Neutrophil (primary cell): ENCODE results near the gene PTPRC.
A peak's percentile ranks its signal among the peaks of the same experiment; 100 is the strongest.

ENCODE experiments used
- H3K27ac ChIP-seq: fragments of 200-600 bp; sonication (generic); 2 replicates; pipeline ENCODE4 v1.5.1; 2016; ENCODE audit warnings: mild to moderate bottlenecking, moderate library complexity
- H3K27me3 ChIP-seq: fragments of 200-600 bp; sonication (generic); 2 replicates; pipeline ENCODE4 v1.6.0; 2016; ENCODE audit warnings: mild to moderate bottlenecking
- H3K36me3 ChIP-seq: fragments of 200-600 bp; sonication (generic); 2 replicates; pipeline ENCODE4 v1.5.1; 2017
- H3K4me1 ChIP-seq, 2 experiments: fragments of 200-600 bp in 1 of 2; sonication (generic) in 1 of 2; 1 replicate in 1 of 2; 2 replicates in 1 of 2; pipeline versions ENCODE4 v1.5.1 to v1.6.1; 2013 to 2016; ENCODE audit warnings: low read depth in 1 of 2, low read length in 1 of 2, mild to moderate bottlenecking in 1 of 2, moderate library complexity in 1 of 2; ENCODE audit not compliant: control insufficient read depth in 1 of 2, insufficient read depth in 1 of 2
- H3K4me3 ChIP-seq, 2 experiments: fragments of 200-600 bp in 1 of 2; sonication (generic) in 1 of 2; 1 replicate in 1 of 2; 2 replicates in 1 of 2; pipeline ENCODE4 v1.5.1; 2013 to 2016; ENCODE audit warnings: low read depth in 1 of 2, low read length in 1 of 2, mild to moderate bottlenecking in 1 of 2, moderate library complexity in 1 of 2
- H3K9me3 ChIP-seq: fragments of 200-600 bp; sonication (generic); 2 replicates; pipeline ENCODE4 v1.5.1; 2016
- TF ChIP-seq, protein P1 (sequence below): fragments of 200-600 bp; sonication (generic); IDR thresholded peaks from 2 replicates; pipeline ENCODE4 v1.5.1; 2016; ENCODE audit warnings: antibody characterized with exemption

The PTPRC gene

DNA sequence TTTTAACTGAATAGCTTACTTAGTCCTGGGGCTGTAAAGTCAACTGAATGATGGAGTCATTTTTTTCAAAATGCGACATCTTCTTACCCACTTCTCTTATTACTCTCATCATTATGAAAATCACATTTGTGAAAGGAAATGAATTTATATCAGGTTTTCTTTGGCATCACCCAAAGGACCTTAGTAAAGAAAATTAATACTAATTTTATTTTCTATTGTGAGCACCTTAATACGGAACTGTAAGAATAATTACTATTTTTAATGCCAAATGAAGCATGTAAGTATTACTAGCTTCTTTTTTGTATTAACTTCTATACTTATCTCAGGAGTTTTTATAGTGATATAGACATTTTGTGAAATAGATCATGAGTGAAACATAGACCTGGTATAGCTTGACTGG lies 30.9 kb downstream of the PTPRC start:
- H3K27me3 ChIP-seq = no peaks in the 10 kb centered on the region
- TF ChIP-seq, protein P1, sequence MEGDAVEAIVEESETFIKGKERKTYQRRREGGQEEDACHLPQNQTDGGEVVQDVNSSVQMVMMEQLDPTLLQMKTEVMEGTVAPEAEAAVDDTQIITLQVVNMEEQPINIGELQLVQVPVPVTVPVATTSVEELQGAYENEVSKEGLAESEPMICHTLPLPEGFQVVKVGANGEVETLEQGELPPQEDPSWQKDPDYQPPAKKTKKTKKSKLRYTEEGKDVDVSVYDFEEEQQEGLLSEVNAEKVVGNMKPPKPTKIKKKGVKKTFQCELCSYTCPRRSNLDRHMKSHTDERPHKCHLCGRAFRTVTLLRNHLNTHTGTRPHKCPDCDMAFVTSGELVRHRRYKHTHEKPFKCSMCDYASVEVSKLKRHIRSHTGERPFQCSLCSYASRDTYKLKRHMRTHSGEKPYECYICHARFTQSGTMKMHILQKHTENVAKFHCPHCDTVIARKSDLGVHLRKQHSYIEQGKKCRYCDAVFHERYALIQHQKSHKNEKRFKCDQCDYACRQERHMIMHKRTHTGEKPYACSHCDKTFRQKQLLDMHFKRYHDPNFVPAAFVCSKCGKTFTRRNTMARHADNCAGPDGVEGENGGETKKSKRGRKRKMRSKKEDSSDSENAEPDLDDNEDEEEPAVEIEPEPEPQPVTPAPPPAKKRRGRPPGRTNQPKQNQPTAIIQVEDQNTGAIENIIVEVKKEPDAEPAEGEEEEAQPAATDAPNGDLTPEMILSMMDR = no peak
- H3K4me1 ChIP-seq = peaks cover 80 to 98% of the 10 kb centered on the region in 2 experiments
- no peak overlapping the region for H3K4me3 ChIP-seq
- H3K36me3 ChIP-seq = peaks cover 19% of the 10 kb centered on the region
- no peaks in the 10 kb centered on the region for H3K9me3 ChIP-seq
- peak overlapping the region; percentile 97 for H3K27ac ChIP-seq

DNA sequence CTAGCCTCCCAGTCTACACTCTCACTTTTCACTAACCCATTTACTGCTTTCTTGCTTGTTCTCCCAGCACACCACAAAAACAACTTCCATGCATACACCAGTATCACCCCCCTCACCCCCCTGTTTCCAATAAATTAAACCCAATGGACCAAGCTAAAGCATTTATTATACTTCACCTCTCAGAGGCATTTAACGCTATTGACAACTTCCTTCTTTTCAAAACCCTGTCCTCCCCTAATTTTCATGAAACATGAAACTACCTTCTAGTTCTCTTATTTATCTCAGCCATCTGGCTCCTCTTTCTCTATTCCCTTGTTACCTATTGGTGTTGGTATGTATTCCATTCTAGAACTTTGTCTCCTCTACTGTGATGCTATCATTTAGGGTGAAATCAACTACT lies 32.3 kb downstream of the PTPRC start:
- Histone ChIP-seq H3K27ac (peak overlapping the region; percentile 97), H3K4me3 (peak overlapping the region in 1 of 2 experiments; percentile 20), H3K27me3 (no peaks in the 10 kb centered on the region), H3K9me3 (no peaks in the 10 kb centered on the region), H3K36me3 (peaks cover 13% of the 10 kb centered on the region), H3K4me1 (peaks cover 79 to 98% of the 10 kb centered on the region in 2 experiments)
- TF ChIP-seq, protein P1 = no peak

DNA sequence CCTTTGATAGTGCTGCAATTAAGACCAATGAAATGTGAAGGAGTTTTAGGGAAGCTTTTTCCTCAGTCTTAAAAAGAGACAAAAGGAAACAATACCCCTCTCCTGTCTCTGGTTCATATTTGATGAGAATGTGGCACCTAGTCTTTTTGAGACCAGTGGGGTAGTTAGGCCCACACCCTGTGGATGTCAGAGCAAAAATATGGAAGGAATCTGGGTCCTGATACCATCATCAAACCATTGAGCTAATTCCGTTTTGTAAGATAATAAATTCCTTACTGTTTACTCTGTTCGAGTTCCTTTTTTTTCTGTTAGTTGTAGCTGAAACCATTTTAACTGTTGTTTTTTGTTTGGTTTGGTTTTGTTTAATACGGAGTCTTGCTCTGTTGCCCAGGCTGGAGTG lies 33.3 kb downstream of the PTPRC start:
- H3K4me3 ChIP-seq = no peak overlapping the region
- H3K36me3 ChIP-seq = peaks cover 9% of the 10 kb centered on the region
- no peaks in the 10 kb centered on the region for H3K27me3 ChIP-seq
- peaks cover 79 to 98% of the 10 kb centered on the region in 2 experiments for H3K4me1 ChIP-seq
- peak overlapping the region; percentile 97 for H3K27ac ChIP-seq
- no peaks in the 10 kb centered on the region for H3K9me3 ChIP-seq
- TF ChIP-seq, protein P1 = no peak

DNA sequence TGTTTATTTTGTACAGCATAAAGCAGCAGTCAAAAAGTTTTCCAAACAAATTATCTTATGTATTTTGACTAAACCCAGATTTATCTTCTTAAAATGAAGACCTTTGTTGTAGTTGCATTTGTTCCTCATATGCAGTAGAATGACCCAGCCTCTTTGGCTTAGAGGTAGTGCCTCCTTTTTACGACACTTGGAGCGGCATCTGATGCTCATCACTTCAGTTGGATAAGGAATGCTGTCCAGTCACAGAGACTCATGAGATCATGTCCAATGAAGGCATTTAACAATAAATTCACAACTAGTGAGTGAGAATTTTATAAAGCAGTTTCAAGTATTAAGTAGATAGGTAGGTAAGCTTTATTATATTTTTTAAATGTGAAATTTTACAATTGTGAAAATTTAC lies 35.2 kb downstream of the PTPRC start:
- Histone ChIP-seq H3K9me3 (no peaks in the 10 kb centered on the region), H3K27me3 (no peaks in the 10 kb centered on the region), H3K27ac (peak overlapping the region; percentile 97), H3K4me3 (no peak overlapping the region), H3K4me1 (peaks cover 81 to 98% of the 10 kb centered on the region in 2 experiments), H3K36me3 (peaks cover 4% of the 10 kb centered on the region)
- TF ChIP-seq, protein P1 = no peak

DNA sequence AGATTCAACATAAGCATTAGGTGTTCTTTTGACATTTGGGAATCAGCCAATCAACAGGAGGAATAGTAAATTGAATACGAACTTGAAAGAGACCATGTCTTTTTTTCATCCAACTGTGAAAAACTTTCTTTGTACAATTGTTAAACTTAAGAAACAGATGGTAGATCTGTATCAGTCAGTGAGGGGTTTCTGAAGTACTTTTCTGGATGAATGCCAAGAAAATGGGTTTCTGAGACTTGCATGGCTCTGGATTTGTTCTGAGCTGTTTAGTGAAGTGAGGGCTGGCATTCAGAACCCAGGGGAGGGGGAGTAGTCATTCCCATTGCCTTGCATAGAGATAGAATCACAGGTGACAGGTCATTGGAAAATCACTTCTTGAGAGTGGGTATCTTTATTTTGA lies 37.4 kb downstream of the PTPRC start:
- Histone ChIP-seq H3K27me3 (no peaks in the 10 kb centered on the region), H3K4me1 (peaks cover 92 to 98% of the 10 kb centered on the region in 2 experiments), H3K36me3 (peaks cover 9% of the 10 kb centered on the region), H3K4me3 (peak overlapping the region in 1 of 2 experiments; percentile 43), H3K27ac (peak overlapping the region; percentile 97), H3K9me3 (no peaks in the 10 kb centered on the region)
- TF ChIP-seq, protein P1 = no peak

DNA sequence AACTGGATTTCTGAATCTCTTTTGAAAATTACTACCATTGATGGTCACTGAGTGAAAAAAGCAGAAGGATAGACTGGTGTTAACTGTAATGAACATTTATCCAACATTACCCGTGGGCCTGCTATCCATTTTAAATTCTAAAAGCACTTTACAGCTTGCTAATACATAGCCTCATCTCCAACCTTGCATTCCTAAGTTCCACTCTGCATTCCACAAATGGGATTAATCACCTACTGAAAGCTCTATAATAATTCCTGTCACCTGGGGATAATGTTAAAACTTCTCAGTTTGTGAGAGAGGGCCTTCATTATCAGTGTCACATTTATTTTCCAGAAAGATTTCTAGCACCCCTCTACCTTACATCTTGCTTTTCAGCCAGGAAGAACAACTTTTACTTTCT lies 38.2 kb downstream of the PTPRC start:
- TF ChIP-seq, protein P1 = no peak
- H3K4me3 ChIP-seq = peak overlapping the region; percentile 12 to 43
- H3K9me3 ChIP-seq = no peaks in the 10 kb centered on the region
- peaks cover 9% of the 10 kb centered on the region for H3K36me3 ChIP-seq
- peaks cover 92 to 97% of the 10 kb centered on the region in 2 experiments for H3K4me1 ChIP-seq
- peak overlapping the region; percentile 97 for H3K27ac ChIP-seq
- no peaks in the 10 kb centered on the region for H3K27me3 ChIP-seq
